ENCODE data around the gene CHTF18. TPM values are rescaled to one million over a fixed set of nuclear protein-coding genes. Genes with fewer than 3 reads are reported as not detected.
A peak's percentile ranks its signal among the peaks of the same experiment; 100 is the strongest.

Gene CHTF18
- total and polyA plus RNA-seq, 2 donors (not counting 3 experiments of a cell fraction or from before 2014, with no cell fraction given): 33.0 to 69.5 TPM

GRCh38 chr16:800834-801511, 12.6 kb downstream of the CHTF18 start:
- DNase-seq (ENCODE audit: low read depth, low spot score) (no peak), FAIRE-seq (no peak)
- no peaks in the 10 kb centered on the region for H3K36me3 ChIP-seq (ENCODE audit: control insufficient read depth in 2 of 2, extremely low read depth in 1 of 2, insufficient read depth in 2 of 2, low read length in 2 of 2)
- H3K9me1 ChIP-seq (replicated peaks; ENCODE audit: control insufficient read depth, extremely low read depth, insufficient read depth, low read length): no peaks in the 10 kb centered on the region
- H3K4me3 ChIP-seq (replicated peaks in 1 of 3; ENCODE audit: insufficient read depth in 1 of 3, low read depth in 1 of 3, low read length in 3 of 3): no peak overlapping the region
- H3K9me3 ChIP-seq (replicated peaks; ENCODE audit: control insufficient read depth, insufficient read depth, low read length): no peaks in the 10 kb centered on the region
- dilution Hi-C loops (cut with MboI; ENCODE audit: extremely low pct_ligation_motif_present, low sequenced_read_pairs): no loop called here
- no peak overlapping the region for H3K4me2 ChIP-seq (ENCODE audit: insufficient read depth, low read length)
- no peak overlapping the region for H2AFZ ChIP-seq (ENCODE audit: low read depth, low read length)
- no peak overlapping the region for H3K9ac ChIP-seq (replicated peaks; ENCODE audit: extremely low read depth, insufficient read depth, low read length)
- no TSS peak for BruUV-seq (replicated peaks)
- no peaks in the 10 kb centered on the region for H3K79me2 ChIP-seq (ENCODE audit: control insufficient read depth, insufficient read depth, low read length)
- H3K4me1 ChIP-seq (ENCODE audit: control insufficient read depth, extremely low read depth, insufficient read depth, low read length): no peaks in the 10 kb centered on the region
- H3K27ac ChIP-seq (ENCODE audit: insufficient read depth, low read depth, low read length): no peak overlapping the region
- H4K20me1 ChIP-seq (replicated peaks; ENCODE audit: control insufficient read depth, extremely low read depth, insufficient read depth, low read length): no peaks in the 10 kb centered on the region
- TF ChIP-seq POLR2A (IDR thresholded peaks at IDR 0.05; ENCODE audit: low read depth, low read length): no peak
- peak; percentile 34 for TF ChIP-seq EZH2 (IDR thresholded peaks at IDR 0.05; ENCODE audit: borderline replicate concordance, low read depth, low read length, severe bottlenecking)
- ChIA-PET POLR2A (no interaction called here), CTCF (no interaction called here)
- intact Hi-C loops (cut with micrococcal nuclease): no loop called here
- H3K27me3 ChIP-seq (ENCODE audit: control insufficient read depth in 2 of 2, insufficient read depth in 2 of 2, low read length in 2 of 2): peaks cover 11 to 18% of the 10 kb centered on the region in 2 experiments

DNA sequence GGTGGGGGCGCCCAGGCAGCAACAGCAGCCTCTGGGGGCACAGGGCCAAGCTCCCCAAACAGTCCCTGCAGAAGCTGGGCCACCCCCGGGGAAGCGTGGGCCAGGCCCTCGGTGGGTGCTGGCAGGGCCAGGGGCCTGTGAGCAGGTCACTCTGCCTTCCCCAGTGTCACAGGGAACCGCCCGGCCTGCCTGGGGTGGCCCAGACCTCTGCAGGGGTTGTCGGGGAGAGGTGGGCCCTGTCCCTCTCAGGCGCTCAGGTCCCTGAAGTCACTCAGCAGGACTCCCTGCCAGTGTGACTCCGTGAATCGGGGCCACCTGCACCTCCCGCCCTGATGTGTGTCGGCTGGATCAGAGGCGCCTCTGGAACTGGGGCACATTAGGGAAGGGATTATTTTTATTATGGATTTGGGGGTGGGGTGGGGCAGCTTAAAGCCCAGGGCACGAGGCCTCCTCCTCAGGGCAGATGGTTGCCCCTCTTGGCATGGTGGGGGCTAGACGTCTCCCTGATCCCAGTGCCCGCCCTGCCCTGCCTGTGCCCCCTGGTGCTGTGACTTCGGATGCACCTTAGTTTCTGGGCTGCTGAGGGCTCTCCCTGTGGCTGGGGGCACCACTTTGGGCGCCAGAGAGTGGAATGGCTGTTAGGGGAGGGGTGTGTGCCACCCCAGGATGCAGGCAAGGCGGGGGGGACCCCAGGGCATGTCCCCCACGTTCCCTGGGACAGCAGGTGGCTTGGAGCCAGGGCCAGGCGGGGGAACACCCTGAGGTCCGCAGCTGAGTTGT, 13.4 kb downstream of the CHTF18 start:
- intact Hi-C loops (cut with micrococcal nuclease) (no loop called here), dilution Hi-C loops (cut with MboI; ENCODE audit: extremely low pct_ligation_motif_present, low sequenced_read_pairs) (no loop called here)
- Histone ChIP-seq H3K4me3 (replicated peaks in 1 of 3; ENCODE audit: insufficient read depth in 1 of 3, low read depth in 1 of 3, low read length in 3 of 3) (no peak overlapping the region), H3K79me2 (ENCODE audit: control insufficient read depth, insufficient read depth, low read length) (no peaks in the 10 kb centered on the region), H3K9me1 (replicated peaks; ENCODE audit: control insufficient read depth, extremely low read depth, insufficient read depth, low read length) (no peaks in the 10 kb centered on the region), H4K20me1 (replicated peaks; ENCODE audit: control insufficient read depth, extremely low read depth, insufficient read depth, low read length) (no peaks in the 10 kb centered on the region), H3K4me2 (ENCODE audit: insufficient read depth, low read length) (no peak overlapping the region), H3K9me3 (replicated peaks; ENCODE audit: control insufficient read depth, insufficient read depth, low read length) (no peaks in the 10 kb centered on the region), H3K9ac (replicated peaks; ENCODE audit: extremely low read depth, insufficient read depth, low read length) (no peak overlapping the region), H3K27me3 (ENCODE audit: control insufficient read depth in 2 of 2, insufficient read depth in 2 of 2, low read length in 2 of 2) (peaks cover 11 to 18% of the 10 kb centered on the region in 2 experiments), H2AFZ (ENCODE audit: low read depth, low read length) (no peak overlapping the region), H3K27ac (ENCODE audit: insufficient read depth, low read depth, low read length) (no peak overlapping the region), H3K4me1 (ENCODE audit: control insufficient read depth, extremely low read depth, insufficient read depth, low read length) (no peaks in the 10 kb centered on the region), H3K36me3 (ENCODE audit: control insufficient read depth in 2 of 2, extremely low read depth in 1 of 2, insufficient read depth in 2 of 2, low read length in 2 of 2) (no peaks in the 10 kb centered on the region)
- POLR2A ChIA-PET: no interaction called here
- no TSS peak for BruUV-seq (replicated peaks)
- DNase-seq (ENCODE audit: low read depth, low spot score) (no peak), FAIRE-seq (no peak)
- TF ChIP-seq GATA2 (IDR thresholded peaks at IDR 0.05; ENCODE audit: insufficient read depth, insufficient read length, low read depth, low read length): no peak
- CTCF ChIA-PET: no interaction called here

Data from endothelial cell of umbilical vein (primary cell).